Measurements from ENCODE around the gene NT5DC4.

NT5DC4 gene

GRCh38 chr2:112683550-112684414, 37.0 kb upstream of the NT5DC4 start:
- no peak for DNase-seq (ENCODE audit: low read depth)
- TF ChIP-seq, protein P1, sequence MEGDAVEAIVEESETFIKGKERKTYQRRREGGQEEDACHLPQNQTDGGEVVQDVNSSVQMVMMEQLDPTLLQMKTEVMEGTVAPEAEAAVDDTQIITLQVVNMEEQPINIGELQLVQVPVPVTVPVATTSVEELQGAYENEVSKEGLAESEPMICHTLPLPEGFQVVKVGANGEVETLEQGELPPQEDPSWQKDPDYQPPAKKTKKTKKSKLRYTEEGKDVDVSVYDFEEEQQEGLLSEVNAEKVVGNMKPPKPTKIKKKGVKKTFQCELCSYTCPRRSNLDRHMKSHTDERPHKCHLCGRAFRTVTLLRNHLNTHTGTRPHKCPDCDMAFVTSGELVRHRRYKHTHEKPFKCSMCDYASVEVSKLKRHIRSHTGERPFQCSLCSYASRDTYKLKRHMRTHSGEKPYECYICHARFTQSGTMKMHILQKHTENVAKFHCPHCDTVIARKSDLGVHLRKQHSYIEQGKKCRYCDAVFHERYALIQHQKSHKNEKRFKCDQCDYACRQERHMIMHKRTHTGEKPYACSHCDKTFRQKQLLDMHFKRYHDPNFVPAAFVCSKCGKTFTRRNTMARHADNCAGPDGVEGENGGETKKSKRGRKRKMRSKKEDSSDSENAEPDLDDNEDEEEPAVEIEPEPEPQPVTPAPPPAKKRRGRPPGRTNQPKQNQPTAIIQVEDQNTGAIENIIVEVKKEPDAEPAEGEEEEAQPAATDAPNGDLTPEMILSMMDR (IDR thresholded peaks at IDR 0.05; ENCODE audit: low read length, missing control alignments), result no peak
- no peak overlapping the region for H3K4me3 ChIP-seq (replicated peaks; ENCODE audit: low read depth, low read length)

- no peak overlapping the region for H3K4me3 ChIP-seq (replicated peaks; ENCODE audit: low read depth, low read length)
- DNase-seq (ENCODE audit: low read depth), result no peak
- TF ChIP-seq, protein P1 (IDR thresholded peaks at IDR 0.05; ENCODE audit: low read length, missing control alignments), result no peak
These were observed 36.4 kb upstream of the NT5DC4 start for GRCh38 chr2:112684415-112684775.

DNA sequence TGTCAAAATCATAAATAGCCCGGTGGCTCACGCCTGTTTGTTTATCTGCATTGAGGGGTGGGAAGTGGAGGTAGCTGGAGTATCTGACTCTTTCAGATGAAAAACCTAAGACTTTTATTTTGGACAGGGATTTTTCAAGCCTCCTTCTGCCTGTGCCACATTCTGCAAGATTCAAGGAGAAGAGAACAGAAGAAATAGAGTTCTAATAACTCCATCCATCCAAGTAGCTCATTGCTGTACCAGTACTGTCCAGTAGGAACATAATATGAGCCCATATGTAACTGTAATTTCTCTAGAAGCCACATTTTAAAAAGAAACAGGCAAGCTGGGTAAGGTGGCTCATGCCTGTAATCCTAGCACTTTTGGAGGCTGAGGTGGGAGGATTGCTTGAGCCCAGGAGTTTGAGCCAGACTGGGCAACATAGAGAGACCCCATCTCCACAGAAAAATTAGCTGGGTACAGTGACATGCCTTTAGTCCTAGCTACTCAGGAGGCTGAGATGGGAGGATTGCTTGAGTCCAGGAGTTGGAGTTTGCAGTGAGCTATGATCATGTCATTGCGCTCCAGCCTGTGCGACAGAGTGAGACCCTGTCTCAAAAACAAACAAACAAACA, 35.4 kb upstream of the NT5DC4 start:
- DNase-seq (ENCODE audit: low read depth), result no peak
- no peak overlapping the region for H3K4me3 ChIP-seq (replicated peaks; ENCODE audit: low read depth, low read length)
- TF ChIP-seq, protein P1 (IDR thresholded peaks at IDR 0.05; ENCODE audit: low read length, missing control alignments), result peak; percentile 27

GRCh38 chr2:112686348-112687217, 34.2 kb upstream of the NT5DC4 start:
- TF ChIP-seq, protein P1 (IDR thresholded peaks at IDR 0.05; ENCODE audit: low read length, missing control alignments), result no peak
- H3K4me3 ChIP-seq (replicated peaks; ENCODE audit: low read depth, low read length), result no peak overlapping the region
- no peak for DNase-seq (ENCODE audit: low read depth)

GRCh38 chr2:112687522-112687921, 33.3 kb upstream of the NT5DC4 start:
- TF ChIP-seq, protein P1 (IDR thresholded peaks at IDR 0.05; ENCODE audit: low read length, missing control alignments), result no peak
- no peak overlapping the region for H3K4me3 ChIP-seq (replicated peaks; ENCODE audit: low read depth, low read length)
- no peak for DNase-seq (ENCODE audit: low read depth)

- DNase-seq (ENCODE audit: low read depth), result no peak
- TF ChIP-seq, protein P1 (IDR thresholded peaks at IDR 0.05; ENCODE audit: low read length, missing control alignments), result no peak
- H3K4me3 ChIP-seq (replicated peaks; ENCODE audit: low read depth, low read length), result no peak overlapping the region
These were observed 32.5 kb upstream of the NT5DC4 start for GRCh38 chr2:112688086-112688880.
